Measurements from ENCODE around the gene TSHZ2. TPM values are rescaled to one million over a fixed set of nuclear protein-coding genes. Genes with fewer than 3 reads are reported as not detected.

TSHZ2 gene
- total and polyA plus RNA-seq, 2 donors (not counting 1 experiment from before 2014, with no cell fraction given), result 1.00 to 5.7 TPM

- DNase-seq (no peak), ATAC-seq (ENCODE audit: low read depth) (no peak)
- no peaks in the 10 kb centered on the region for H3K27me3 Mint-ChIP-seq
- WGBS (ENCODE audit: insufficient coverage), result 90% methylated on average over 6 of the region's 6 CpGs
- no peak overlapping the region for H3K4me3 Mint-ChIP-seq
- H3K4me1 ChIP-seq (ENCODE audit: control insufficient read depth in 2 of 2, insufficient read depth in 2 of 2, low read length in 2 of 2), result no peaks in the 10 kb centered on the region
- H3K4me3 ChIP-seq (ENCODE audit: control extremely low read depth in 1 of 5, extremely low read depth in 1 of 5, insufficient read depth in 1 of 5, low read depth in 2 of 5, low read length in 4 of 5), result no peak overlapping the region
- H3K27ac ChIP-seq (ENCODE audit: low read length in 2 of 2), result no peak overlapping the region
- H3K4me2 ChIP-seq (replicated peaks; ENCODE audit: low read depth, low read length, poor library complexity, severe bottlenecking), result no peak overlapping the region
- H3K9me3 ChIP-seq (ENCODE audit: control extremely low read depth in 1 of 3, control insufficient read depth in 2 of 3, insufficient read depth in 1 of 3, low read length in 2 of 3), result peaks cover 0 to 3% (median 0%) of the 10 kb centered on the region in 3 donors
- H4K20me1 ChIP-seq (ENCODE audit: control insufficient read depth, insufficient read depth, low read length, poor library complexity, severe bottlenecking), result no peaks in the 10 kb centered on the region
- no peak for TF ChIP-seq EZH2 (IDR thresholded peaks at IDR 0.05; ENCODE audit: borderline replicate concordance, insufficient read depth, low read depth, low read length, poor library complexity, severe bottlenecking)
- TF ChIP-seq CTCF (IDR thresholded peaks at IDR 0.05), result no peak
- no peaks in the 10 kb centered on the region for H3K27me3 ChIP-seq (replicated peaks in 1 of 4; ENCODE audit: control extremely low read depth in 1 of 4, control insufficient read depth in 3 of 4, insufficient read depth in 4 of 4, low read length in 3 of 4)
- H3K27ac Mint-ChIP-seq, result no peak overlapping the region
- H3K9ac ChIP-seq (ENCODE audit: low read length), result no peak overlapping the region
- no peaks in the 10 kb centered on the region for H3K36me3 ChIP-seq (replicated peaks in 1 of 2; ENCODE audit: control extremely low read depth in 1 of 2, control insufficient read depth in 1 of 2, extremely low read depth in 1 of 2, insufficient read depth in 2 of 2, low read length in 1 of 2)
- no peaks in the 10 kb centered on the region for H3K4me1 Mint-ChIP-seq
- ChIA-PET POLR2A (no interaction called here), CTCF (no interaction called here)
- H2AFZ ChIP-seq (ENCODE audit: insufficient read depth, low read depth, low read length, poor library complexity, severe bottlenecking), result no peak overlapping the region
- H3K9me3 Mint-ChIP-seq (ENCODE audit: insufficient read depth), result peaks cover 5% of the 10 kb centered on the region
- intact Hi-C loops (cut with micrococcal nuclease), result no loop called here
- H3K79me2 ChIP-seq (ENCODE audit: control insufficient read depth, insufficient read depth, low read length), result no peaks in the 10 kb centered on the region
Observed at GRCh38 chr20:53050338-53050737, 78.2 kb downstream of the TSHZ2 start.

DNA sequence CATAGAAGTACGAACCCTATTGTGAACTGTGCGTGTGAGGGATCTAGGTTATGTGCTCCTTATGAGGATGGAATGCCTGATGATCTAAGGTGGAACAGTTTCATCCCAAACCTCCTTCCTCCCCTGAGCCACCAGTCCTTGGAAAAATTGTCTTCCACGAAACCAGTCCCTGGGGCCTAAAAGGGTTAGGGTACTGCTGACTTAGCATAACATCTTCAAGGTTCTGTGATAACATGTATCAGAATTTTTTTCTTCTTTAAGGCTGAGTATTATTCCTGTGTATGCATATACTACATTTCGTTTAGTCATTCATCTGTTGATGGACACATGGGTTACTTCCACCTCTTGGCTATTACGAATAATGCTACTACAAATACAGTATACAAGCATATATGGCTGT lies 80.2 kb downstream of the TSHZ2 start:
- ATAC-seq (ENCODE audit: low read depth), result no peak
- Histone ChIP-seq H3K27ac (ENCODE audit: low read length in 2 of 2) (no peak overlapping the region), H3K79me2 (ENCODE audit: control insufficient read depth, insufficient read depth, low read length) (no peaks in the 10 kb centered on the region), H2AFZ (ENCODE audit: insufficient read depth, low read depth, low read length, poor library complexity, severe bottlenecking) (no peak overlapping the region), H3K36me3 (replicated peaks in 1 of 2; ENCODE audit: control extremely low read depth in 1 of 2, control insufficient read depth in 1 of 2, extremely low read depth in 1 of 2, insufficient read depth in 2 of 2, low read length in 1 of 2) (no peaks in the 10 kb centered on the region), H3K27me3 (replicated peaks in 1 of 4; ENCODE audit: control extremely low read depth in 1 of 4, control insufficient read depth in 3 of 4, insufficient read depth in 4 of 4, low read length in 3 of 4) (no peaks in the 10 kb centered on the region), H3K4me3 (ENCODE audit: control extremely low read depth in 1 of 5, extremely low read depth in 1 of 5, insufficient read depth in 1 of 5, low read depth in 2 of 5, low read length in 4 of 5) (no peak overlapping the region), H3K9me3 (ENCODE audit: control extremely low read depth in 1 of 3, control insufficient read depth in 2 of 3, insufficient read depth in 1 of 3, low read length in 2 of 3) (peaks cover 0 to 3% (median 0%) of the 10 kb centered on the region in 3 donors), H3K4me1 (ENCODE audit: control insufficient read depth in 2 of 2, insufficient read depth in 2 of 2, low read length in 2 of 2) (no peaks in the 10 kb centered on the region), H3K4me2 (replicated peaks; ENCODE audit: low read depth, low read length, poor library complexity, severe bottlenecking) (no peak overlapping the region), H3K9ac (ENCODE audit: low read length) (no peak overlapping the region), H4K20me1 (ENCODE audit: control insufficient read depth, insufficient read depth, low read length, poor library complexity, severe bottlenecking) (no peaks in the 10 kb centered on the region)
- CTCF ChIA-PET, result no interaction called here
- H3K4me1 Mint-ChIP-seq, result no peaks in the 10 kb centered on the region
- DNase-seq, result no peak
- no peak for TF ChIP-seq CTCF (IDR thresholded peaks at IDR 0.05)
- TF ChIP-seq EZH2 (IDR thresholded peaks at IDR 0.05; ENCODE audit: borderline replicate concordance, insufficient read depth, low read depth, low read length, poor library complexity, severe bottlenecking), result no peak
- POLR2A ChIA-PET, result no interaction called here
- H3K27ac Mint-ChIP-seq, result no peak overlapping the region
- H3K4me3 Mint-ChIP-seq, result no peak overlapping the region
- peaks cover 3% of the 10 kb centered on the region for H3K9me3 Mint-ChIP-seq (ENCODE audit: insufficient read depth)
- intact Hi-C loops (cut with micrococcal nuclease), result no loop called here
- no CpG with 5 or more reads among the region's 5 CpGs for WGBS (ENCODE audit: insufficient coverage)
- no peaks in the 10 kb centered on the region for H3K27me3 Mint-ChIP-seq
